HG02852 (cell line): ENCODE results near the gene FBXL16.

Source experiments
- ATAC-seq: cut with Tn5 transposase; IDR thresholded peaks from one replicate; pipeline ENCODE4 v1.9.1; 2021; ENCODE audit warnings: mild to moderate bottlenecking, moderate library complexity; ENCODE audit not compliant: unreplicated experiment

The FBXL16 gene

DNA sequence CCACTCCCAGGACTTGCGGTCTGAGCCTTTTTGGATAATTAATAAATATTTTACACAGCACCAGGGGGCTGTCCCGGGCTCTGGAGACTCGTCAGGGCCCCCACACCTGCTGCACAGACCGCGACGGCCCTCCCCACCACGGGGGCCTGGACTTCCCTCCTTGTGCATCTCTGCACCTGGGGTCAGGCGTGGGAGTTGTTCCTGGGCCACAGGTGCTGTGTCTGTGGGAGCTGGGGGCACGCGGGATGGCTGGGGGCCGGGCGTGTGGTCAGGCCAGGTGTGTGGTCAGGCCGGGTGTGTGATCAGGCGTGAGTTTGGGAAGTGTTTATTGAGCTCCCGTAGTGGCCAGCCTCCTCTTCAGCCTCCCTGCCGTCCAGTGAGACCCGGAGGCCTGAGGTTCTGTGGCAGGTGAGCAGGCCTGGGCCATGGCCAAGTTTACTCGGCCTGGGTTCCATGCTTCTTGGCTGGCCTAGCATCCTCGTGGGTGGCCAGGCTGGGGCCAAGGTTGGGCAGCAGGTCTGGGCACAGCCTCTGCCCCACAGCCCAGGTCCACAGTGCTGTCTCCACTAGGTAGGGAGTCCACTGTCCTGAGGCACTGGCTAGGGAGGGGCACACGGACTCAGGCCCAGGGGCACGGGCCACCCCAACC, 27.3 kb downstream of the FBXL16 start:
- no peak for ATAC-seq

DNA sequence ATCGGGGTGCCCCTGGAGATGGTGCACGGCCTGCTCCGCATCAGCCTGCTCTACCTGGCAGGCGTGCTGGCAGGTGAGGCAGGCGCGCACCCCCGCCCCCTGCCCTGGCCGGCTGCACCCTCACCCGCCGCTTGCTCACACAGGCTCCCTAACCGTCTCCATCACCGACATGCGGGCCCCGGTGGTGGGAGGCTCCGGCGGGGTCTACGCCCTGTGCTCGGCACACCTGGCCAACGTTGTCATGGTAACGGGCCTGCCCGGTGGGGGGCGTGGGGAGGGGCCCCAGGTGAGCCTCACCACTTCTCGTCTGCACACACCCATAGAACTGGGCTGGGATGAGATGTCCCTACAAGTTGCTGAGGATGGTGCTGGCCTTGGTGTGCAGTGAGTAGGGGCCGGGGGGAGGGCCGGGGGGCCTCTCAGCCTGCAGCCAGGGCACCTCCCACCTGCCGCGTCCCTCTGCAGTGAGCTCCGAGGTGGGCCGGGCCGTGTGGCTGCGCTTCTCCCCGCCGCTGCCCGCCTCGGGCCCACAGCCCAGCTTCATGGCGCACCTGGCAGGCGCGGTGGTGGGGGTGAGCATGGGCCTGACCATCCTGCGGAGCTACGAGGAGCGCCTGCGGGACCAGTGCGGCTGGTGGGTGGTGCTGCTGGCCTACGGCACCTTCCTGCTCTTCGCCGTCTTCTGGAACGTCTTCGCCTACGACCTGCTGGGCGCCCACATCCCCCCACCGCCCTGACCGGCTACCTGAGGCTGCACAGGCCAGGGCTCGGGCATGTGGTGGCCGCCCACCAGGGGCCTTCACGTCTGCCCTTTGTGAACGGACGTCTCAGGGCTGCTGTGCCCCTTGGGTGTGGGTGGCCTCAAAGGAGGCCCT, 28.0 kb downstream of the FBXL16 start:
- no peak for ATAC-seq

DNA sequence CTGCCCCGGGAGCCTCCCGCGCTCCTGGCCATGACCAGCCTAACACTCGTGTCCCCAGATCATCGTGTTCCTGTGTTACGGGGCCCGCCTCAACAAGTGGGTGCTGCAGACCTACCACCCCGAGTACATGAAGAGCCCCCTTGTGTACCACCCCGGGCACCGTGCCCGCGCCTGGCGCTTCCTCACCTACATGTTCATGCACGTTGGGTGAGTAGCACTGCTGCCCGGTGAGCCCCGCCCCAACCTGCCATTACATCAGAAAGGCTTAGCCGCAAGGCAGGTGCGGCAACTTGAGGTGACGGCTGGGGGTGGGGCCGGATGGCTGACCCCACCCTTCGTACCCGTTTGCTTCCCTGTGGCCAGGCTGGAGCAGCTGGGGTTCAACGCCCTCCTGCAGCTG, 28.7 kb downstream of the FBXL16 start:
- no peak for ATAC-seq

DNA sequence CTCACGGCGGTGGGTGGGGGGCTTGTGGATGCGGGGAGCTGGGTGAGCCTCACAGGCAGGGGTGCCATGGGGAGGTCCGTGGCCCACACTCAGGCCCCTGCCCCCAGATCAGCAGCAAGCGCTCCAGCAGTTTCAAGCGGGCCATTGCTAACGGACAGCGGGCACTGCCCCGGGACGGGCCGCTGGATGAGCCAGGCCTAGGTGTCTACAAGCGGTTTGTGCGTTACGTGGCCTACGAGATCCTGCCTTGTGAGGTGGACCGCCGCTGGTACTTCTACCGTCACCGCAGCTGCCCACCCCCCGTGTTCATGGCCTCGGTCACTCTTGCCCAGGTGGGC, 29.1 kb downstream of the FBXL16 start:
- ATAC-seq = no peak

DNA sequence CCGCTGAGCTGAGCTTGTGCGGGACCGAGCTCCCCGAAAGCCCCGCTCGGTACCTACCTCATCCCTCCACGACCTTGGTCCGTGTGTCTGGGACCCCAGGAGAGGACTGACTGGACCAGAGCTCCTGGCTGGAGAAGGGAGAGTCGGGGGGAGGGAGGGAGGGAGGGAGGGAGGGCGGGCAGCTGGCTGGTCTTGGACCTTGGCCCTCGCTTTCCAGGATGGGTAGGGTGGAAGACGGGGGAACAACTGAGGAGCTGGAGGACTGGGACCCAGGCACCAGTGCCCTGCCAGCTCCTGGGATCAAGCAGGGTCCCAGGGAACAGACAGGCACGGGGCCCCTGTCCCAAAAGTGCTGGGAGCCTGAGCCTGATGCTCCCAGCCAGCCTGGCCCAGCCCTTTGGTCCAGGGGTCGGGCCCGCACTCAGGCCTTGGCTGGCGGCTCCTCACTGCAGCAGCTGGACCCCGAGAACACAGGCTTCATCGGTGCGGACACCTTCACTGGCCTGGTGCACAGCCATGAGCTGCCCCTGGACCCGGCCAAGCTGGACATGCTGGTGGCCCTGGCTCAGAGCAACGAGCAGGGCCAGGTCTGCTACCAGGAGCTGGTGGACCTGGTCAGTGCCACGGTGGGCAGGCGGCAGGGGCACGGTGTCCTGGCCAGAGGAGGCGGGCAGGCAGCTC, 29.6 kb downstream of the FBXL16 start:
- no peak for ATAC-seq

DNA sequence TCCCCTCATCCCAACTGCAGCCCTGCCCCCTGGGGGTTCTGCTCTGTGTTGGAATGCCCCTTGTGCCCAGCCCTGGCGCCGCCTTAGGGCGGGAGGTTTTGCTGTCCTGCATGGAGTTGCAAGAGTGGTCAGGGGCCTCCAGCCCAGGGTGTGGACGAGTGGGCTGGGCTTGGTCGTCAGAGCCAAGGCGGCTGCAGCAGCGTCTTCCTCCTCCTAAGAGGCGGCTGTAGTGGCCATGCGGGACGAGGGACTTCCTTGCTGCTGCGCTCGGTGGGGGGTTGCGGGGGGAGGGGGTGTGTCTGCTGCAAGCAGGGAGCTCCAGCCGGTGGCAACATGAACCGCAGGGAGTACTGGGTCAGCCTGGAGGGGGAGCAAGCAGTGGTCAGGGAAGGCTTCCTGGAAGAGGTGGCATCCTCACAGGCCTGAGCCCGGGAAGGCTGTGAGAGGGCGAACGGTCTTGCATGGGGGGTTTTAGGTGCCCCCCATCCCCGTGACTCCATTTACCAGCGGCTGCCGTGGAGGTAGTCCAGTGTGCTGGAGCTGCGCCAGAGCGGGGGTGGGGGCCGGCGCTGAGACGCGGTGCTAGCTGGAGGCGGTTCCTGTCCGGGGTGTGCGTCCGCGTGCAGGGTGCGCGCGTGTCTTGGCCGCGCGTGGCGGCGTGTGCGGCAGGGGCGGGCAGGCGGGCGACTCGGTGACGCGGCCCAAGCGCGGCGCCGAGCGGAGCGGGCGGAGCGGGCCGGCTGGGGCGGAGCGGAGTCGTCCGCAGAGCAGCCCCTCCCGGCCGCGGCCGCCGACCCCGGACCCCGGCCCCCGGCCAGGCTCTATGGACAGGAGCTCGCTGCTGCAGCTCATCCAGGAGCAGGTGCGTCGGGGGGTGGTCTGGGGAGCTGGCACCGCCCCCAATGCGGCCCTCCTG, 30.4 kb downstream of the FBXL16 start, which contains the start of gene RHBDL1:
Gene RHBDL1, plus strand, starts transcription at position 704 of the 916 bp plus-strand sequence. Its CDS starts 120 bp downstream, at position 824.
- ATAC-seq = no peak

DNA sequence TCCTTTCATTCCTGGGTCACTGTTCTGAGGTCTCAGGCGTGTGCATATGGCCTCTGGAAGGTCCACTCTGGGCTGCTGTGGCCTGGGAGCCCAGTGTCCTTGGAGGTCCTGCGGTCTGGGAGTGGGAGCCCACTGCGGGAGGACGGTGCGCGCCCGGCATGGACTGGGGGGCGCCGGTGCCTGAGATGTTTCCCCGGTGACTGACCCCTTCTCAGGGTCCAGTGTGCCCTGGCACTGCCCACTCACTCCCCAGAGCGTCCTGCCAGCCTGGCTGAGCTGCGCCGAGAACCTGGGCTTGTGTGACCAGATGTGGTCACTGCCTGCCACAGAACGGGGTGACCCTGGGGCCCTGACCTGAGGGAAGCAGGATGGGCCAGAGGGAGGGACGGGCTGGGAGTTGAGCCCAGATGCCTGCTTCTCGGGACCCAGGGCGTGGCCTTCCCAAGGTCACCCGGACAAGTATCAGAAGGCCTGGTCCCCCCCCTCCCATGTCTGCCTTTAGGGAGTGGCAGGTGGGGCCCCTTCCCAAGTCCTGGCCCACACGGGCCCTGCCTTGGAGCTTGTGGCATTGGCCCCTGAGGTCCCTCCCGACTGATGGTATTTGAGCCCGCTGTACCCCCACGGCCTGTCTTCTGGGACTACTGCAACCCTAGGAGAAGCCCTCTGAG, 31.3 kb downstream of the FBXL16 start:
- no peak for ATAC-seq

DNA sequence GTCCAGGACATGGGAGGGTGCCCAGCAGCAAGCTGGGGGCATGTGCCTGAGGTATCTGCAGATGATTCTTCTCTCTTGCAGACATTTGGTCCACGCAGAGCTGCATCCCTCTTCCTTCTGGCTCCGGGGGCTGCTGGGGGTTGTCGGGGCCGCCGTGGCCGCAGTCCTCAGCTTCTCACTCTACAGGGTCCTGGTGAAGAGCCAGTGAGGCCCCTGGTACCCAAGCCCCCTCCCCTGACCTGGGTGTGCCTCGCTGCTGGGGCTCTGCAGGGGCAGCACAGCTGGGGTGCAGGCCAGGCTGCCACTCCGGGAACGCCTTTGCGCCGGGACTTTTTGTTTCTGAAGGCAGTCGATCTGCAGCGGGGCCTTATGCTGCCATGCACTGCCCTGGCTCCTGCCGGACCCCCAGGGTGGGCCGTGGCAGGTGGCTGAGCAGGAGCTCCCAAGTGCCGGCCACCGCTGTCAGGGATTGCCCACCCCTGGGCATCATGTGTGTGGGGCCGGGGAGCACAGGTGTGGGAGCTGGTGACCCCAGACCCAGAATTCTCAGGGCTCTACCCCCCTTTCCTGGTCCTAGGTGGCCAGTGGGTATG, 32.1 kb downstream of the FBXL16 start:
- no peak for ATAC-seq

DNA sequence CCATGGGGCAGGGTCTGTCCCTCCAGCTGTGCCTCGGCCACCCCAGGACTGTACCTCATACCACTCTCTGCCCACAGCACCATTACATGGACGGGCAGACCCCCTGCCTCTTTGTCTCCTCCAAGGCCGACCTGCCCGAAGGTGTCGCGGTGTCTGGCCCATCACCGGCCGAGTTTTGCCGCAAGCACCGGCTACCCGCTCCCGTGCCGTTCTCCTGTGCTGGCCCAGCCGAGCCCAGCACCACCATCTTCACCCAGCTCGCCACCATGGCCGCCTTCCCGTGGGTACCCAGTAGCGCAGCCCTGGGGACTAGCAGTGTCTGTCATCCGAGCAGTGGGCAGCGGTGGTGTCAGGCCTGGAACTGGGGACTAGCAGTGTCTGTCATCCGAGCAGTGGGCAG, 32.8 kb downstream of the FBXL16 start:
- ATAC-seq = no peak

DNA sequence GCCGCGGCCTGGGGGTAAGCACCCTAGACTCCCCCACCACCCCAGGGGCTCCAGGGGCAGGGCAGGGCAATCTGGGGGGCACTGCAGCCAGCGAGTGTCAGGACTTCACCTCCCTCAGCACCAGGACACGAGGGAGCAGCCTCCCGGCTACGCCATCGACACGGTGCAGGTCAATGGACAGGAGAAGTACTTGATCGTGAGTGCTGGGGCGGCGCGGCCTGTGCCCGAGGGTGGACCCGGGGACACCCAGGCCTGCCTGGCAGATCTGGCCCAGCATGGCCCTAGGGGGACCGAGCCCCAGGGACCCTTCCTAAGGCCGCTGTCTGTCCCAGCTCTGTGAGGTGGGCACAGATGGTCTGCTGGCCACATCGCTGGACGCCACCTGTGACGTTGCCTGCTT, 33.2 kb downstream of the FBXL16 start:
- ATAC-seq = no peak

DNA sequence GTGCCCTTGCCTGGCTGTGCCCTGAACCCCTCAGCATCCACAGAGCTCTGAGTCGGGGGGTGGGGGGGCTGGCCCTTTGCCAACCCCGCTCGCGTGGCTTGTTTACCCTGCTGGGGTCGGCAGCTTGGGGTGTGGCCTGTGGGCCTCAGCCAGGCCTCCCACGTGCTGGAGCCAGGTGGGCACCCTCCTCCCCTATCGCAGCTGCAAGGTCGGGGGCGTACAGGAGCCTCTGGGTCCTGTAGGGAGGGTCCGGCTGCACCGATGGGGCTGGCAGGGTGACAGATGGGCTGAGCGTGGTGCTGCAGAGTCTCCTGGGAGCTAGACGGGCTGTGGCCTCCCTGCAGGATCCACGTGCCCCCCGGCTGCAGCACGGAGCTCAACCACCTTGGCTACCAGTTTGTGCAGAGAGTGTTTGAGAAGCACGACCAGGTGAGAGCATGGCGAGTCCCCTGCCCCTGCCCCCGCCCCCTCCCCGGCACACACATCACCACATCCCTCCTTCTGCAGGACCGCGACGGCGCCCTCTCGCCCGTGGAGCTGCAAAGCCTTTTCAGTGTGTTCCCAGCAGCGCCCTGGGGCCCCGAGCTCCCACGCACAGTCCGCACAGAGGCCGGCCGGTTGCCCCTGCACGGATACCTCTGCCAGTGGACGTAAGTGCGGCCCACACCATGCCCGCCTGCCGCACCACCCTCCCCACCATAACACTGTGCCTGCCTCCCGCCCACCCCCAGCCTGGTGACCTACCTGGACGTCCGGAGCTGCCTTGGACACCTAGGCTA, 34.1 kb downstream of the FBXL16 start:
- ATAC-seq = no peak

DNA sequence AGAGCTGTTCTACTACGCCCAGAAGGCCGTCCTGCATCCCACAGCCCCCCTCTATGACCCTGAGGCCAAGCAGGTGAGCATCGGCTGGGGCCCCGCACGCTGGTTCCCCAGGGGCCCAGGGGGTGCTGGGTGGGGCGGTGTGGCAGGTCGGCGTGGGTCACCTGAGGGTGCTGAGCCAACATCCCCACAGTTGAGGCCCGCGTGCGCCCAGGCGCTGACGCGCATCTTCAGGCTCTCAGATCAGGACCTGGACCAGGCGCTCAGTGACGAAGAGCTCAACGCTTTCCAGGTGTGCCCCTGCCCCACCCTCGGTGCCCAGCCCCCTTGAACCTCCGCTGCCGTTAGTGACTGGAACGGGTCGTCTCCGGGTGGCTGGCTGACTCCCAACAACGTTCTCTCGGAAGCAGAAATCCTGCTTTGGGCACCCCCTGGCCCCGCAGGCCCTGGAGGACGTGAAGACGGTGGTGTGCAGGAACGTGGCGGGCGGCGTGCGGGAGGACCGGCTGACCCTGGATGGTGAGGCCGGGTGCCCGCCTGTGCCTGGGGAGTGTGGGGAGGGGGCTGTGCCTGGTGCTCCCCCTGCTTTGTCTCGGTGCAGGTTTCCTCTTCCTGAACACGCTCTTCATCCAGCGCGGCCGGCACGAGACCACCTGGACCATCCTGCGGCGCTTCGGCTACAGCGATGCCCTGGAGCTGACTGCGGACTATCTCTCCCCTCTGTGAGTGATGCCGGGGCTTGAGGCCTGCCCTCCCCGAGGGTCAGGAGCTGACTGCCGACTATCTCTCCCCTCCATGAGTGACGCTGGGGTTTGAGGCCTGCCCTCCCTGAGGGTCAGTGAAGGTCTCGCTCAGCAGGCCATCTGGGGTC, 34.9 kb downstream of the FBXL16 start:
- no peak for ATAC-seq

DNA sequence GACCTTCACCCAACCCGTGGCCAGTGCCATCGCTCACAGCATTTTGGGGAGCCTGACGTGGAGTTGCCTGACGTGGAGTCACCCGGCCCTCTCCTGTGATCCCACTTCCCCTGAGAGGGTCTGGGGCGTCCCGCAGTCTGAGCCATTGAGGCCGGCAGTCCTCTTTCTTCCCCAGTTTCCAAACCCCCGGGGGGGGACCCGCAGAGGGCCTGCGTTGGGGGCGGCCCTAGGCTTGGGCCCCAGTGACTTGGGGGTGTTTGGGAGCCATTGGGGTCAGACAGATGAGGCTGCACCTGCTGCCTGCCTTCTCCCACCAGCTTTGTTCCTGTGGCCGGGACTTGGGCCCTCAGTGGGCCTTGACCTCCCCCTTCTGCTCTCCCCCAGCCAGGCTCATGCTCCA, 35.9 kb downstream of the FBXL16 start:
- ATAC-seq = no peak

DNA sequence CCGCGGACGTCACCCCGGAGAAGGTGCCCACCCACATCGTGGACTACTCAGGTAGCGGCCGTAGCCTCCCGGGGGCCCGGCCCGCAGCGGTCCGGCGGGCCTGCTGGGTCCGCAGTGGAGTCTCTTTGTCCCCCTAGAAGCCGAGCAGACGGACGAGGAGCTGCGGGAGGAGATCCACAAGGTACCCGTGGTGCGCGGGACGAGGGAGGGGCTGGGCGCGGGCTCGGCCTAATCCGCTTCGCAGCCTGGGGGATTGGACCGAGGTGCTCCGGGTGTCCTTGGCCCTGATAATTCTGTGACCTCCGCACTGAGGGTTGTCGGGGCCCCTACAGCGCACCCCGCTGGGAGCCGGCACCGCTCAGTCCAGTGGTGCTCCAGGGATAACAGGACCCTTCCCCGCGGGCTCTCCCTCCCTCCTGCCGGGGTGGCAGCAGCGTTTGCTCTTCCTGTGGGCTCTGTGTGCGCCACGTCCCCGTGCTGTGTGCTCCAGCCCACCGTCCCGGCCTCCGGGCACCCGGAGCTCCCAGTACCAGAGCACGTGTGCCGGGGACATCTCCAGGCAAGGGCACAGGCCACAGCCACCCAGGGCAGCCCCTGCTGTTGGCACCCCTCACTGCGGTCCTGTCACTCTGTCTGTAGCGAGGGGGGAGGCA, 37.0 kb downstream of the FBXL16 start:
- peak; percentile 10 for ATAC-seq

DNA sequence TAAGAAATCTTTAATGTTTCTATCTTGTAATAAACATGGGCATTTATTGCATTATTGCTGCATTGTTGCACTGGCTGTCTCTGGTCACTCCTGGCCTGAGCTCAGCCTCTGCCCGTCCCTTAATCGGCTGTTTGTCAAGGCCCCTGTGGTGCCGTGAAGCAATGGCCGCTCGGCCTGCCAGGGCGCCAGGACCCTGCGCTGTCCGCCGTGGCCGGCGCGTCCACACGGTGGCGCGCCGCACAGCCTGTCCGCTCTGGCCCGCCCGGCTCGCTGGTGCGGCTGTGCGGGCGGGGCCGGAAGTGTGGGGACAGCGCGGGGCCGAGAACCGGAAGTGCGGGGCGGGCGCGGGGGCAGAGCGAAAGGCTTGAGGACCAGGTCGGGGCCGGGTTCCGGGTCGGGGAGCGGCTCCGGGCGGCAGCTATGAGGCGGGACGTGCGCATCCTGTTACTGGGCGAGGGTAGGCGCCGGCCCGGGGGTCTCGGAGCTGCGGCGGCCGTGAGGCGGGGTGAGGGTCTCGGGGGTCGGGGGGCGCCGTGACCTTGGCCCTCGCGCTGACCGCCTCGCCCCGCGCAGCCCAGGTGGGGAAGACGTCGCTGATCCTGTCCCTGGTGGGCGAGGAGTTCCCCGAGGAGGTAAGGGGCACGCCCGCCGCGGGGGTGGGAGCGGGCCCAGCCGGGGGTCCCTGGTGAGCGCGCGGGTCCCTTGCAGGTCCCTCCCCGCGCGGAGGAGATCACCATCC, 37.7 kb downstream of the FBXL16 start, which contains the start of gene RHOT2:
Gene RHOT2, plus strand, starts transcription at position 353 of the 739 bp plus-strand sequence. Its CDS starts 68 bp downstream, at position 421.
- ATAC-seq = peak; percentile 80

DNA sequence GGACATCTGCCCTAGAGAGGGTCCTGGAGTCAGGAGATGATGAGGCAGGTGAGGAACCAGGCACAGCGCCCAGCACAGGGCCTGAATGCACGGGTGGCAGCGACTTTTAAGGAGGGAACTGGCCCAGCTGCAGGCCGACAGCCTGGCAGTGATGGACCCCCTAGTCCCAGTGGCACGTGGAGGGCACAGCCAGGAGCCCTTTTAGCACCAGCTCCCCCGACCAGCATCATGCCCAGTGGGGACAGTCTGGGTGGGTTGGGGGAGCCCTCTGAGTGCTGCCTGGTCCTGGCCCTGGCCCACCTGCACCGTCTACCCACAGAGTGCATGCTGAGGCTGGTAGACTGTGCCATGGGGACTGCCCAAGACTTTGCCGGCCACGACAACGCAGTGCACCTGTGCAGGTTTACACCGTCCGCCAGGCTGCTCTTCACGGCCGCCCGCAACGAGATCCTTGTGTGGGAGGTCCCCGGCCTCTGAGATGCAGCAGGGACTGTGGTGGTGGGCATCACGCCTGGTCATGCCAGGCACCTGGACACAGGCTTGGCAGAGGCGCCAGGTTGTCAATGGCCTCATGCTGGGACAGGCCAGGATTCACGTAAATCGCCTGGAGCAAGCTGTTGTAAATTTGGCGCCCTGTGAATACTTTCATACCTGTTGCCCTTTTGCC, 38.4 kb downstream of the FBXL16 start:
- no peak for ATAC-seq
